SIG-M5 (cell line): ENCODE results near the gene POLL.
"Not testable (repeated sequence)": the region's sequence is repeated elsewhere in the genome, so short reads cannot be mapped to it uniquely, and the experiment has no call there.

Source experiments
- DNase-seq: peaks from one replicate; lab custom pipeline; 2025; lab: John Stamatoyannopoulos, UW

The POLL gene

DNA sequence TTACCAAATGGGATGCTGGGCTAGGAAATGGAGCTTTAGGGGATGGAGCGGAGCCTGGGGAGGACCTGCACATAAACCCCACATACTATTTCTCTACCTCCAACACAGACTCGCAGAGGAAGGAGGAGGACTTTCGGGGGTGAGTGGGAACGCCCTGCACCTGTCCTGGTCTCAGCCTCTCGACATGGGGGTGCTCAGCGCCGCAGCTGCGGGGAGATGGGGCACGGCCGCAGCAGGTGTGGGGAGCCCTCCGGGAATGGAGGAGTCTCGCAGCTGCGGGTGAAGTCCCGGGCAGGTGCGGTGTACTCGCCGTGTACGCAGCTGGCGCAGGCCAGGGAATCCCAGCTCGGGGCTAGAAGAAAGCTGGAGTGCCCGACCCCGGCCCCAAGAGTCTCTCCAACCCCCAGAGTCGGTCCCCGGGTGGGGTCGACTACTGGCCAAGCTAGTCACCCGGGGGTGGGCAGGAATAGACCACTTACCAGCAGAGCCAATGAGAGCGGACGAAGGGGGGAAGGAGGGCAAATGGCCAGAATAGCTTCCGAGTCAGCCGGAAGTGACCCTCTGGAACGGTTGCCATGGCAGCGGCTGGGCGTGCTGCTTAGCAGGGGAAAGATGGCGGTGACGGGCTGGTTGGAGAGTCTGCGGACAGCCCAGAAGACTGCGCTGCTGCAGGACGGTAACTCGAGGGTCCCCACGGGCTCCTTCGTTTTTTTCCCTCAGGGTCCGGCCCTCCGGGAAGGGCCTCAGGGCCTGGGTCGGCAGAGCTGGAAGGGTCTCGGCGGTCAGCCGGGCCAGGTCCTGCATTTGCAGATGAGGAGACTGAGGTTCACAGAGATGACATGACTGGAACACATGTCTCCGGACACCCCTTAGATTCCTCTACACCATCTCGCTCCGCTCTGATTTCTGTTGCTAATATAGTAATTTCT, at the start of gene POLL, which contains the start of gene DPCD:
Gene POLL, minus strand, starts transcription at position 533 of the 929 bp plus-strand sequence. CDS start 897 bp downstream, outside the sequence.
Gene DPCD, plus strand, starts transcription at position 597 of the 929 bp plus-strand sequence. Its CDS starts 16 bp downstream, at position 613.
- DNase-seq: no peak

DNA sequence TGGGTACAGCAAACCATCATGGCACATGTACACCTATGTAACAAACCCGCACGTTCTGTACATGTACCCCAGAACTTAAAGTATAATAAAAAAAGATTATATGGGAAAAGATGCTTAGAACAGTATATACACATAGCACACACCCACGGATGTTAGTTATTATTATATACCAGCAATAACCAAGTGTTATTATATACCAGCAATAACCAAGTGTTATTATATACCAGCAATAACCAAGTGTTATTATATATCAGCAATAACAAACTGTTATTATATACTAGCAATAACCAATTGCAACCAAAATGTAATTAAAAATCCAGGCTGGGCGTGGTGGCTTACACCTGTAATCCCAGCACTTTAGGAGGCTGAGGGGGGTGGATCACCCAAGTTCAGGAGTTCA, 45.5 kb upstream of the POLL start:
- DNase-seq: not testable (repeated sequence)

DNA sequence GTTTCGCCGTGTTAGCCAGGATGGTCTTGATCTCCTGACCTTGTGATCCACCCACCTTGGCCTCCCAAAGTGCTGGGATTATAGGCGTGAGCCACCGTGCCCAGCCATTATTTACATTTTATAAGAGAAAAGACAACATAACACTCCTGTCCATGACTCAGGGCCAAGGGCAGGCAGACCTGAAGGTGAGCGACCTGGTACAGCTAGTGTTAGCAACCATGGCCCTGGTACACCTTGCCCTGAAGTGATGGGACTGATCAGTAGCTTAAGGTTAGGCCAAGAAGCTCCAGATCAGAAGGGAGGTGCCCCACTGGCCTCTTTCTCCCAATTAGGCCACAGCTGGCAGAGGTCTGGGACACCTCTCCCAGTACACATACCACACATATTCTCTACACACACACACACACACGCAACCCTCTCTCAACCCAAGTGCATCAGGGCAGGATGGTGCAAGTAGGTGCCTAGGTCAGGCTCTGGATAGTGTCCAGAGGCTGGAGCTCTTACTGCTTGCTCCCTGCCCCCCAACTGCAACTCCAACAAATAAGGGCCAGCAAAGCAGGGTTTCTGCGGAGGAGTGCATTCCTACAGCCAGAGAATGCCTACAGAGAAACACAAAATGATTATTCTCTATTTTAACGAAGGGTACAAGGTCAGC, 43.9 kb upstream of the POLL start:
- DNase-seq: no peak

DNA sequence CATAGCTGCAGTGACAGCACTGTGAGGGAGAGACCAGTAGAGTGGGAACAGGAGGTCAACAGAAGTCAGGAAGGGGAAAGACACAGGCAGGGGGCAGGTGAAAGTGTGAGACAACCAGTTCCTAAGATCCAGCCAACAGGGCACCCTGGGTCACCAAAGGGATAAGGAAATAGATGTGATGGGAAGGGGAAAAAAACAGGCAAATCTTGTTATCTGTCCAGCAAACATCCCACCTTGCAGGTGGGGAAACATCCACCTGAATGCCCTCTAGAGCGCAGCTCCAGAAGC, 42.5 kb upstream of the POLL start:
- DNase-seq: no peak

DNA sequence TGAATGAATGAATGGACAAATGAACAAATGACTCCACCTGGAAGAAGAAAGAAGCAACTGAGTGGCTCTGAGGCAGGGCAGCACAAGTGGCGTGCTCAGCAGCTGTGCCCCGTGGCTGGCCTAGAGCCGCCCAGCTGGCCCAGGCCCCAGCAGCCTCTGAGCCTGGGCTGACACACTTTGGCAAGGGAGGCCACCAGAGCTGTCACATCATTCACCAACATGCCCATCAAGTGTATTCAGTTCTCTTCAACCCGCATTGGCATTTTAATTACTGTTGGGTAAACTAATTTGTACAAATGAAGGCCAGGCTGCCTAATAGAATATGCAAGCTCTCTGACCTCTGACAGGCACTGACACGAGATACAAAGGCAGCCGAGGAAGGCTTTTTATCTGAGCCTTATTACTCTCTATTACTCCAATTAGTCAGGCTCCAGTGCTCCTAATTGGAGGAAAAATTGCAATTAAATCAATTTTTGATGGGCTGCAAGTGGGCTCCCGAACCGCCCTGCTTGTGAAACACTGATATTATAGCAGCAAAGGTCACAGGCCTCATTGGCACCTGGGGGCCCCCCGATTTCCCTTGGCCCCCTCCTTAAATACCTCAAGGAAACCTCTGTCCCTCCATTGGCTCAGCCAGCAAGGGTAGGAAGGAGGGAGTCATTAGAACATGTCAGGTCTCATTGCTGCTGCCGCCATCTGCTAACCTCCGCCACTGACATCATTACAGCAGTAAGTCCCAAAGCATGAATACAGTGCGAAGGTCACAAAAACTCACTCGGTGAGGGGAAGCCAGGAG, 42.0 kb upstream of the POLL start:
- DNase-seq: no peak

DNA sequence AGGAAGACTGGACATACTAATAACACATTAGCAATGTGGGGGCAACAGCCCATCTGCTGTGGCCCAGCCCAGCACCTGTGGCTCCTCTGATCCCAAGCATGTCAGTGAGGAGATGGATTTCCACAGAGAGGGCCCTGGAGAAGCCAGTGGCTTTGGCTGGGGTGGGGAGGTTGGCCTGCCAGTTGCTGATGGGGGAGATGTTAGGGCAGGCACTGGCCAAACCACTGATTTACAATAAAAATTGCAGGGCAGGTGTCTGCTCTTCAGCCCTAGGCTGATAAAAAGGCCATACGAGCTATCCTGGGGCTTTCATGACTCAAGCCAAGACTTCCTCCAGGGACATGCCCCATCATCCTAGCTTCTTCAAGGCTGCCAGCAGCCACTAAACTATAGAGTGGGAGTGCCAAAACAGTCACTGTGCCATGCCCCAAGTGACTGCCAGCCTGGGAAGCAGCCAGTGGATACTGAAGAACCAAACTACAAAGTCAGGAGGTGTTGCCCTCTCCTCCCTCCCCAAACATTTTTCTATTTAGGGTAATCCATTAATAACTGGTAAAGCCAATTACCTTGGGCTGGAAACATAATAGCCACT, 37.9 kb upstream of the POLL start:
- no peak for DNase-seq

DNA sequence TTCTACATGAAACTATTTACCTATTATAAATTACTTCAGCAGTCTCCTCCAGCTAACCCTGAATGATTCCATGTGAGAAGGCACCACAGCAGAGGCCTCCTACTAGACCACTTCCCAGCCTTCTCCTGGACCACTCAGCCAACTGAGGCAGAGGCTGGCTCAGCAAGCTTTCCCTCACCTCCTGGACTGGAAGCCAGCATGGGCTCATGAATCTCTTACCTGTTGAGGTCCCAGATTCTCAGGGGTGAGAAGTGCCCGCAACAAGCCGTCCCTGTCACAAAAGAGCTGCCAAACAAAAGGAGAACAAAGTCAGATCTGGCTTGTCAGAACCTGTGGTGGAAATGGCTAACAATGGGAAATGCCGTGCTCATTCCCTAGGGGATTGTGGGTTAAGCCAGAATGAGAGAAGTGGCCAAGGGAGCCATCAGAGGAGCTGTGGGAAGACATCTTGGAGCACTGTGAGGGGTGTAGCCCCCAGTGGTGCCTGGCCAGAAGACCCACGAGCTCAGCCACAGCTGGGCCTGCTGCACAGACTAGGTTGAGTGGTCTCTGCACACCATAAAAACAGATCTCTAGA, 36.6 kb upstream of the POLL start:
- no peak for DNase-seq

DNA sequence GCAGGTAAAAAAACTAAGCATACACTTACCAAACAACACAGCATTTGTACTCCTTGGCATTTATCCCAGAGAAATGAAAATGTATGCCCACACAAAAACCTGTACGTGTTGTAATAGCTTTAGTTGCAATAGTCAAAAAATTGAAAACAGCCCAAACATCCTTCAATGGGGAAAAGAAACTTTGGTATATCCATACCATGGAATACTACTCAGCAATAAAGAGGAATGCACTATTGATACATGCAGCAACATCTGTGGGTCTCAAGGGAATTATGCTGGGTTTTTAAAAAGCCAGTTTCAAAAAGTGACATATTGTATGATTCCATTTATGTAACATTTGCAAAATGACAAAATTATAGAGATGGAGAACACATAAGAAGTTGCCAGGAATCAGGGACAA, 35.5 kb upstream of the POLL start:
- no peak for DNase-seq

DNA sequence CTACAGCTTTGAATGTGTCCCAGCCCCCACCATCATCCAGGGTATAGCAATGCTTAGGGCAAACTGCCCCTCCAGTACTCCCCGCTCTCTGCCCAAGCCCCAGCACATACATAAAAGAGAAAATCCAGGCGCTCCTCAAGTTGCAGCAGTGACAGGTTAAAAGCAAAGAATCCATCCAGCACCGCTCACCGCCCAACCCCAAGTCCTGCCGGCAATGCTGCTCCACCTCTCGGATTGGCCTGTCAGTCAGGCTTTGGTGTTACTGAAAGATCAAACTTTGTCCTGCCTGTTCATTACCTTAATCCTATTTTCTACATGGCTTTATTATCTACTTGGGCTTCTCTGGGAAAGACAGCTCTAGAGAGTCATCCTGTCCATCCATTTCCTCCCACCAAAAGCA, 31.9 kb upstream of the POLL start:
- DNase-seq: no peak

DNA sequence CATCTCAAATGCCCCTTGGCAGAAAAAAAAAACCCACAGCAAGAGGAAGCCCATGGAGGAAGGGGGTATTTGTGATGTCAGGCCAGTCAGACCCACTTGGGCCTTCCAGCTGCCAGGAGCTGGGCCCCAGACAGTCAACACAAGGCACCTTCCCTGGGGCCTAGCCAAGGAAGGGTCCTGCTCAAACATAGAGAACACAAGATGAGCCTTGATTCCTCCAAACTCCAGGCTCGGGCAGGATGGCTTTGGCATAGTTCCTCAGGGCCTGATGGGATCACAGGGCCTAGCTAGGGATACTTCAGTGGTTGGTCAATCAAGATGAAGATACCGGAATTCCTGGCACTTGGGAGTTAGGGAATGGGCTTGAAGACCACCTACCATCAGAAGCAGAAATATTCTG, 30.8 kb upstream of the POLL start:
- DNase-seq: no peak

DNA sequence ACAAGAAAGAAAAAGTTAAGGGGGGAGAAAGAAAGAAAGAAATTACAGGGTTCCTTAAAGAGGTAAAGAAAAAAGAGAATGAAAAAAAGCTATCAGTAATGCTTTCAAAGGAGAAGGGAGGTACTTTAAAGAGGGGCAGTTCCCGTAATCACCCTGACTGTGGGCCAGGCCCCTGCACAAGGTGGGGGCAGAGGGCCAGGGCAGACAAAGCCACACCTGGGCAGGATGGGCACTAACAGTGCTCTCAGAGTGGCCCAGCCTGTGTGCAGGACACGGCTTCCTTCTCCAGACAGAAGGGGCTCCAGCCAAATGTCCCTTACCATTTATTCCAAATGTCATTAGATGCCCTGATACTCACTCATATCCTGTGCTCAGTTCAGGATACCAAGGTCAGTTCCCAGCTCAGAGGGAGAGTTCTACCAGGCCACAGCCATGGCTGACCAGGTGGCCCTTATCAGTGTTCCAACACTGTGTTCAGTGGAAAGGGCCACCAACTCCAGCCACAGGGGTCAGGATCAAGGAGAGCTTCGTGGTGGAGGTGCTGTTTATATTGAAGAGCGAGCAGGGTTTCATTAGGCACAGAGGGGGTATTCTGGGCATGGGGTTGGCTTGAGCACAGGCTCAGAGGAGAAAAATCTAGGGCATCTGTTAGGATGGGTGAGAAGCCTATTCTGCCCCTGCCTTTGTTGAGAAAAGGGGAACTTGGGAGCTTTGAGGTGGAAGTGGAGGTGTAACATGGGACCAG, 29.9 kb upstream of the POLL start:
- DNase-seq: no peak

DNA sequence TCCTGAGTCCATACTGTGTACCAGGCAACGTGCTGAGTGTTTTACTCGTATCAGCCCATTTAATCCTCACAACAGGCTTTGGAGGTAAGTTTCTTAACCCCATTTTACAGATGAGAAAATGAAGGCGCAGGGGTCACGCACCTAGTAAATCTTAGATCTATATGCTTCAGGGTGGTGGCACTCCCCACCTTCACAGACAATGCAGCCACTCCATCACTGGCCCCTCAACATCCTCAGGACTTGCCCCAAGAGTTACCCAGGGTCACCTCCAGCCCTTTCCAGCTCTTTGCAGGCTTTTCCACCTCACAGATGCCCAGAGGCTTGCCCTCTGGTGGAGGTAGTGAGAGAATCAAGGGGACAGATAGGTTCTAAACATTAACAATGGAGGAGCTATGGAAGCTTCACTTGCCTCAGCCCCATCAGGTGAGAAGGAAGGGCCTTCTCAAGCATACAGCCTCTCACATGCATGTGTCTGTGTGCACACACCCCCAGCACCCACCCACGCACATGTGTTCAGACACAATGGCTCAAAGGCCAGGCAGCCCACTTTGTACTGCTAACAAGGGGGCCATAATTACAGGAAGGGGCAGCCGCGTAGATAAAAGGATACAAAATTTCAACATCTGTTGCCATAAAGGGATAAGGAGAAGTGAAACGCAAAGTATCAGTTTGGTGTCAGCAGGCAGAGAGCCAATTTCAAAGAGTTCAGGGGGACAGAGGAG, 29.2 kb upstream of the POLL start:
- peak; percentile 48 for DNase-seq

DNA sequence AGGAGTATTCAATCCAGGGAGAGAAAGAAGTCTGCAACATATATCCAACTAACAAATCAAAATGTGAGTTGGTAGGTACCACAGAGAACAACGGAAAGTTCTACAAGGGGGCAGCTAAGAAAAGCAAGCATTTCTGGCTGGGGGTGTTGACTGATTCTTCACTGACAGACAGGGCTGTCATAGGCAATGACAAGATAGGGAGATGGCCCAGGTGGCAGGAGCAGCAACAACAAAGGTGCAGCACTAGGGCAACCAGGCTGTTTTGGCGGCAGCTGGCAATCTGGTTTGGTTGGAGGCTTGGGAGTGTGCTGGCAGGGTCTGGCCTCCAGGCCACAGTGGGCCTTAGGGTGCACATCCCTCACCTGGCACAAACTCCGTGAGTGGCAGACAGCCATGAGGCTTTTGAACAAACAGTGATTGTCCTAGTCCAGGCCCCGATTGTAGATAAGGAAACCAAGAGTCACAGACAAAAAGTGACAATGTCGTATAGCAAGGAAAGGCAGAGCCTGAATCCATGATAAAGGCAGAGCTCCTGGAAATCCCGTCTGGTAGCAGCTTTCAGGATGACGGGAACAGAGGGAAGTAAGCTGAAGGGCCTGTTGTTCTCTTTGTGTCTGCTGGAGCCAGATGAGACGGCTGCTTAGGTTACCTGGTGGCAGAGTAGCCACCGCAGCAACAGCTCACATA, 28.5 kb upstream of the POLL start:
- DNase-seq: no peak

DNA sequence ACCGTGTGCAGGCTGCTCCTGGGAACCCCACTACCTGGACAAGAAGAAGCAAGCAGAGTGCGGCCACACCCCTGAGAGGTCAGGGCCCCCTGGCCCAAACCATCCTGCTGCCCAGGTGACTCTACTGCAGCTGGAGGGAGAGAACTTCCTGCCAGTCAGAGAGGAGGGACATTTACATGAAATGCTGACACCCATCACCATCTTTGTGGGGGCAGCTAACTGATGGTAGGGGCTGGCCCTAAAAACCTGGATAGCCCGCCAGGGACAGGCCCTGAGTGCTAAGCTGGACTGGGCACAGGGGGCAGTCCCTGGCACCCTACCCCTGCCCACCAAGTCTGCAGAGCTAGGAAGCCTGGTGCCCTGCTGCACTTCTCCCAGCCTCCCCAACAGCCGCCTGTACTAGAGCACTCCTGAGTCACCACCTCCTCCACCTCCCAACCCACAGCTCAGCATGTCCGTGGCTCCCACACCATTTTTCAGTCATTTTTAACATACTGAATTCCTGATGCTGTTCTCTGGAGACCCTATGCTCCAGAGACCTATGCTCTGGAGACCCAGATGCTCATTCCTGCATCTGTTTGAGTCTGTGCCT, 27.6 kb upstream of the POLL start:
- no peak for DNase-seq

DNA sequence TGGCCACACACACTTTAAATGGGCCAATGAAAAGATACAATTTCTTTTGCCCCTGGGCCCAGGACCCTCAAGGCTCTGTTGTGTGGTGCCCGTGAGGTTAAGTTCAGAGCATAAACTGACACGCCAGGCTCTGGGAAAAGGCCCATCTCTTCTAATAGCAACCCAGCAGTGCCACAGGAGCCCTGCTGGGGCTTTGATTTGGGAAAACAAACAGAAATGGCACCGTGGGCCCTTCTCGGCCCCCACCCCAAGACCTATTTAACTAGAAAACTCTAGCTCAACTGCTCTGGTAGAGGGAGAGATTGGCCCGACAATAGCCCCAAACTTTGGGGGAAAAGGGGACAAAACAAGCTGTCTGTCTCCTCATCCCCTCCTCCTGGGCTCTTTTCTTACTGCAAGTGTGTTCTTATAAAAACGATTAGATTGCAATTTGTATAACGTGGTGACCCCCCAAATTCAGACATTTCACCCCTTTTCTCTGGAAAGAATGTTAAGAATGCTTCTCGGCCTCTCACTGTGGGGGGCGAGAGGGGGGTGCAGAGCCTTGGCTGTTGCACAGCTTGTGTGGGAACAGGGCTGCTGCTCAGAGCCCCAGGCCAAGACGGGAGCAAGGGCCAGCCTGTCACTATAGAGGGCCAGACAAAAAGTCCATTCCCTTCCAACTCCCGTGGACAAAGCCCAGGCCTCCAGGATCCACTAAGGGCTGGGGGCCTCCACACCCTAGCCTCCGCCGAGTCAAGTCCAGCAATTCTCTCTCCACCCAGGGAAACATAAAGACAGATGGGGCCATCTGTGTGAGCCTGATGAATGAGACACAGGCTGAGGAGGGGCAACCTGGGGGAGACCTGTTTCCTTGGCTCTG, 26.8 kb upstream of the POLL start:
- DNase-seq: no peak

DNA sequence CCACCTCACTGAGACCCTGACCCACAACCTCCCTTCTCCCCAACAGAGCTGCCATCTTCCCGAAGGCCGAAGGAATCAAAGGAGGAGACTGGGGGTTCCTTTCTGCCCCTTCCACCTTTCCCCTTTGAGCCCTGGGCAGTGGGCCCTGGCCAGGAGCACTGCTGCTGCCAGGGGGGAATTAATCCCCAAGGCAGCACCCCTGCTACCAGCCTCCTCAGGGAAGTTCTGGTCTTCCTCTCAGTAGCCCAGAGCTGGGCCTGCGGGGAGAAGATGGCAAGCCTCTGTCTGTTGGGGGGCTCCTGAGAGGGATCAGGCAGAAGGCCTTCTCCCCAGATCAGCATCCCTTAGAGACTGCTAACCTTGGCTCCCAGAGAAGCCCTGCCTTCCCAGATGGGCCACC, 25.6 kb upstream of the POLL start:
- no peak for DNase-seq

DNA sequence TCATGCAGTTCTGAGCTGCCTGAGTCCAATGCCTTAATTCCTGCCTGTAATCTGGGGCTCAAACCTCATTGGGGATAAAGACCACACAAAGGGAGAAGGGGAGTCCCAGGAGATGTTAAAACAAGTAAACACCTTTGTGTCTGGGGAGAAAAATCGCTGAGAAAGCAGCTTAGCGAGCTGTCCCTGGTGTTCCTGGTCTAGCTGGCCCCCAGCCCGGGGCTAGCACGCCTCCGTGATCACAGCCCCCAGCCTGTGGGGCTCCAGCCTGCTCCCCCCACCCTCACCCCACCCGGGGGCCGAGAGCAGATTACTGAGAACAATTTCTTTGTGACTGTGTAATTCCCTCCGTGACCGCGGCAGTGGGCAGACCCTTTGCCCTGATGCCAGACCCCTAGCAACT, 24.8 kb upstream of the POLL start:
- no peak for DNase-seq

DNA sequence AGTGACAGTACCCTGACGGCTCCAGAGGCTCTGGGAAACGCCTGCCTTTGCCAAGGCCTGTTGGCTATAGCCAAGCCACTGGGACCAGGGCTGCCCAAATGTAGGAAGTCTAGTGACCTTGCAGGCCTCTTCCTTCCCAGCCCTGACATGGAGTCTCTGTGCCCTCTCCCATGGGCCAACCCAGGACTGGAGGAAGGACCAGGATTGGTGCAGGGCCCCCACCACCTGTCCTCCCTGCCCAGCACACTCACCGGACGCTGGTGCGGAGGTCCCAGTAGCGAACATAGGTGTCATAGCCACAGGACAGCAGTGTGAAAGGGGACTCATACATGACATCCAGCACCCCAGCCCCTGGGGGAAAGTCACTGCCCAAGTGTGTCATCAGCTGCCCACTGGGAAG, 24.0 kb upstream of the POLL start:
- no peak for DNase-seq
